CD4-positive, alpha-beta T cell treated with Interleukin-15 for 4 hours (primary cell): ENCODE results near the gene ELMOD3.
A peak's percentile ranks its signal among the peaks of the same experiment; 100 is the strongest.
"Not testable (repeated sequence)": the region's sequence is repeated elsewhere in the genome, so short reads cannot be mapped to it uniquely, and the experiment has no call there.

Source experiments
- DNase-seq: peaks from one replicate; pipeline ENCODE4 v3.0.0-alpha.2; 2020; ENCODE audit warnings: low spot score

Gene ELMOD3

GRCh38 chr2:85427300-85427835, 72.8 kb downstream of the ELMOD3 start:
- no peak for DNase-seq

DNA sequence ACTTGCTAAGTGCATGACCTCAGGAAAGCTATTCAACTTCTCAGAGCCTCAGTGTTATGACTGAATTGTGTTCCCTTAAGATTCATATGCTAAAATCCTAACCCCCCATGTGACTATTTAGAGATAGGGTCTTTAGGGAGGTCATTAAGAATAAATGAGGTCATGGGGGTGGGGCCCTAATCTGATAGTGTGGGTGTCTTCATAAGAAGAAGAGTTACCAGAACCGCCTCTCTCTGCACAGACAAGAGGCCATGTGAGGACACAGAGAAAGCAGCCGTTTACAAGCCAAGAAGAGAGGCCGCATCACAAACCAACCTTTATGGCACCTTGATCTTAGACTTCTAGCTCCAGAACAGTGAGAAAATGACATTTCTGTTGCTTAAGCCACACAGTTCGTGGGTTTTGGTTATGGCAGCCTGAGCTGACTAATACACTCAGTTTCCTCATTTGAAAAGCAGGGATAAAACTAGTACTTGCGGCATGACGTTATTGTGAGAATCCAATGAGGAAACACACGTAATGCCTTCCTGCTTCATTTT, 73.8 kb downstream of the ELMOD3 start:
- no peak for DNase-seq

- no peak for DNase-seq
Measured at GRCh38 chr2:85429213-85429923, 74.8 kb downstream of the ELMOD3 start.

- no peak for DNase-seq
Measured at GRCh38 chr2:85429924-85430289, 75.3 kb downstream of the ELMOD3 start.

GRCh38 chr2:85430752-85431569, 76.4 kb downstream of the ELMOD3 start:
- DNase-seq = no peak

- DNase-seq = no peak
Measured at GRCh38 chr2:85431570-85432205, 77.1 kb downstream of the ELMOD3 start.

DNA sequence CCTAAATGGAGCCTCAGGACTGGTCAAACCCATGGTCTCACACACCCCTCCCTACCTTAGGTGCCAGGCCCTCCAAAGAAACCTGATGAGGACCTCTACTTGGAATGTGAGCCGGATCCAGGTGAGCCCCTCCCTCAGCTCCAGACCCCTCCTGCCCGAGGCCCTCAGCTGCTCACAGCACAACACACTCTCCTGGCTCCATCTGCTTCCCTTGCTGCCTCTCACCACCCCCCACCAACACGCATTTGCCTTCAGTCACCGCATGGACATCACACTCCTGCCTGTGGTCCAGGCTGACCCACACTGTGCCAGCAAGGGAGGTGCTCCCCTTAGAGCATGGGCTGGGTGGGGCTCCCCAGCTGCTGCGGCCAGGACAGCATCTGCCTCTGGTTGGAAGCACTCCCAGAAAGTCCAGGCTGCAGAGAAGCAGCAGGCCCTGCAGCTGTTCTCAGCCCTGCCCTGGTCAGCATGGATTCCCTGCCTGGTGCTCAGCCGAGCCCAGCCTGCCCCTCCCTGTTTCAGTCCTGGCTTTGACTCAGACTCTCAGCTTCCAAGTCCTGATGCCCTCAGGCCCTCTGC, 79.0 kb downstream of the ELMOD3 start:
- DNase-seq = no peak

- DNase-seq = no peak
Measured at GRCh38 chr2:85434696-85435095, 80.1 kb downstream of the ELMOD3 start.

- DNase-seq = no peak
Measured at GRCh38 chr2:85435220-85435958, 80.8 kb downstream of the ELMOD3 start.

GRCh38 chr2:85435981-85436835, 81.6 kb downstream of the ELMOD3 start:
- DNase-seq = no peak

- no peak for DNase-seq
Measured at GRCh38 chr2:85436836-85437487, 82.4 kb downstream of the ELMOD3 start.

- peak; percentile 71 for DNase-seq
Measured at GRCh38 chr2:85437488-85438200, 83.1 kb downstream of the ELMOD3 start.

DNA sequence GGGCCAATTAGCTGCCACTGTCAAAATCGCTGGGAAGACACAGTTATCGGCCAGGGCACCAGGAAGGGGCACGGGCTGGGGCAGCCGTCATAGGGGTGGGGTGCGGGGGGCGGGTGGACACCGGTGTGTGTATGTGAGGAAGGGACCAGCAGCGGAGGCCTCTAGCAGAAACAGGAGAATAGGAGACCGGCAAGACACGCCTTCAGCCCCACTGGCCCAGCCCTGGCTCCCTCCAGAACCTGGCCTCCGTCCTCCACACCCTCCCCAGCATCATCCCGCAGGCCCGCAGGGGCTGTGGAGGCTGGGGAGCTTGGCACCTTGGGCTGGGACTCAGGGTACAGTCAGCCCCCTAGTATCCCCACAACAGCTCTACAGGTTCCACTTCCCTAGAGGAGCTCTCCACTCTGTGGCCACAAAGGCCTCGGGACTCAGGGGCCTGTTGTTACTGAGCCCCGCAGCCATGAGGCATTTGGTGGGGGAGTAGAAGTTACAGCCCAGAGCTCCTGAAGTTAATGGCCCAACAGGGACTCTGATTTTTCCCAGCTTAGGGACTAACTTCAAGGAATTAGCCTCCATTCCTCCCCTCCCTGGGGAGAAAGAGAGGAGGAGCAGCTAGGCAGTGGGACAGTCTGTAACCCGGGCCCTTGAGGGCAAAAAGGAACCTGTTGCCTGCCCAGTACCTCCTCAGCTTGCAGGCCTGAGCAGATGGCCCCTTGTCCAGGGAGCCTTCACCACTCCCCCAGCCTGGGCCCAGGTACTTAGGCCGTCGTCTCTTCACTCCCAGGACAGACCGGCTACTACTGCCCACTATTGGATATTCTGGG, 83.8 kb downstream of the ELMOD3 start:
- no peak for DNase-seq

GRCh38 chr2:85439025-85439472, 84.5 kb downstream of the ELMOD3 start:
- no peak for DNase-seq

DNA sequence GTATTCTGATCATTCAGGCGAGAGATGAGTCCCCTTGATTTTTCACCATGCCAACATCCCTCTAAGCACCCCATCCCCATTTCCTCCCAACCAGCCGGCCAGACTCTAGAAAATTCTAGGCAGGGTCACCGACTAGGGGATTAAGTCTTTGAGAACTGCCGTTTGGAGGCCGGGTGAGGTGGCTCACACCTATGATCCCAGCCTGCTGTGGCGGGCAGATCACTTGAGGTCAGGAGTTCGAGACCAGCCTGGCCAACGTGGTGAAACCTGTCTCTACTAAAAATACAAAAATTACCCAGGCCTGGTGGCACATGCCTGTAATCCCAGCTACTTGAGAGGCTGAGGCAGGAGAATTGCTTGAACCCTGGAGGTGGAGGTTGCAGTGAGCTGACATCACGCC, 85.0 kb downstream of the ELMOD3 start:
- DNase-seq = not testable (repeated sequence)

- no peak for DNase-seq
Measured at GRCh38 chr2:85439986-85440385, 85.4 kb downstream of the ELMOD3 start.

DNA sequence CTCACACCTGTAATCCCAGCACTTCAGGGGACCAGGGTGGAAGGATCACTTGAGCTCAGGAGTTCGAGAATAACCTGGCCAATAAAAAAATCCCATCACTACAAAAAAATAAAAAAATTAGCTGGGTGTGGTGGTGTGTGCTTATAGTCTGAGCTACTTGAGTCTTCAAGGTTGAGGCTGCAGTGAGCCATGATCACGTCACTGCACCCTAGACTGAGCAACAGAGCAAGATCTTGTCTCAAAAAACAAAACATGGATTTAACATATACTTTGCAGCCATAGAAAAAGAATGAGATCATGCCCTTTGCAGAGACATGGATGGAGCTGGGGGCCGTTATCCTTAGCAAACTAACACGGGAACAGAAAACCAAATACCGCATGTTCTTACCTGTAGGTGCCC, 86.2 kb downstream of the ELMOD3 start:
- no peak for DNase-seq
